Astrocyte of the spinal cord (primary cell): ENCODE data around the gene RAB23.

Experiments
- DNase-seq: peaks from one replicate; pipeline ENCODE4 v3.0.0; 2011; ENCODE audit warnings: low read depth, low spot score
- H3K4me3 ChIP-seq: 2 replicates; pipeline ENCODE4 v1.5.1; 2011; ENCODE audit warnings: low read depth, mild to moderate bottlenecking, low read length, moderate library complexity
- in situ Hi-C: cut with HindIII; loops from 2 replicates; pipeline ENCODE4 v1.10.0; 2017; ENCODE audit warnings: low sequenced_read_pairs
- TF ChIP-seq, protein P1 (sequence below): IDR thresholded peaks from 2 replicates; pipeline ENCODE4 v1.5.1; 2012; ENCODE audit warnings: low read depth, mild to moderate bottlenecking, low read length, inconsistent platforms

RAB23 gene

DNA sequence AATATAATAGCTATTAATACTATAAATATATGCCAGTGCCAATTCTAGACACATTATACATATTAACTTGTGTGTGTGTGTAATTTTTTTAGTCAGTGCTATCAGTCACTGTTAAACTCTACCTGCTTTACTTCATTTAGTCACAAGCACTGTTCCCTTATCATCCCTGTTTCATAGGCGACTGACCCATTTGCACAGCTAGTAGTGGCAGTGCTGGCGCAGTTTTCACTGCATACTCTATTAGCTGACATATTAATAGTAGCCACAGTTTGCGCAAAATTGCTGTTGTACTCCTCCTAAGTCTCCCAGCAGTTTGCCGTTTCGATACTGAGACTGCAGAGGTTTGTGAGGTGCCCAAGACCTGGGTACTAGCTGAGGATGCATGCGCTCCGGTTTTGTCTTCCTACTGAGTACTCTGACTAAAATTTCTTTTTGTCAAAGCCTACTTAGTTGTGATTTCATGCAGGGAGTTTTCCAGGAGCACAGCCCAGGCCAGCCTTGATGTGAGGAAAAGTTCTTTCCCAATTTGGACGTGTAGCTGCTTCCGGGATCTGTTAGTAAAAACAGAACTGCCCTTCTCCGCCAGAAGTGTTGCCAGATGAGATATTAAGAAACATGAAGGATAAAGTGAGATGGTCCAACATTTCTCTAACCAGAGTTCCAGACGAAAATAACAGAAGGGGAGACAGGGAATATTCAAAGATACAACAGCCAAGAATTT lies 44.4 kb downstream of the RAB23 start:
- H3K4me3 ChIP-seq = no peak overlapping the region
- TF ChIP-seq, protein P1, sequence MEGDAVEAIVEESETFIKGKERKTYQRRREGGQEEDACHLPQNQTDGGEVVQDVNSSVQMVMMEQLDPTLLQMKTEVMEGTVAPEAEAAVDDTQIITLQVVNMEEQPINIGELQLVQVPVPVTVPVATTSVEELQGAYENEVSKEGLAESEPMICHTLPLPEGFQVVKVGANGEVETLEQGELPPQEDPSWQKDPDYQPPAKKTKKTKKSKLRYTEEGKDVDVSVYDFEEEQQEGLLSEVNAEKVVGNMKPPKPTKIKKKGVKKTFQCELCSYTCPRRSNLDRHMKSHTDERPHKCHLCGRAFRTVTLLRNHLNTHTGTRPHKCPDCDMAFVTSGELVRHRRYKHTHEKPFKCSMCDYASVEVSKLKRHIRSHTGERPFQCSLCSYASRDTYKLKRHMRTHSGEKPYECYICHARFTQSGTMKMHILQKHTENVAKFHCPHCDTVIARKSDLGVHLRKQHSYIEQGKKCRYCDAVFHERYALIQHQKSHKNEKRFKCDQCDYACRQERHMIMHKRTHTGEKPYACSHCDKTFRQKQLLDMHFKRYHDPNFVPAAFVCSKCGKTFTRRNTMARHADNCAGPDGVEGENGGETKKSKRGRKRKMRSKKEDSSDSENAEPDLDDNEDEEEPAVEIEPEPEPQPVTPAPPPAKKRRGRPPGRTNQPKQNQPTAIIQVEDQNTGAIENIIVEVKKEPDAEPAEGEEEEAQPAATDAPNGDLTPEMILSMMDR = no peak
- DNase-seq = no peak
- in situ Hi-C loops = no loop called here

DNA sequence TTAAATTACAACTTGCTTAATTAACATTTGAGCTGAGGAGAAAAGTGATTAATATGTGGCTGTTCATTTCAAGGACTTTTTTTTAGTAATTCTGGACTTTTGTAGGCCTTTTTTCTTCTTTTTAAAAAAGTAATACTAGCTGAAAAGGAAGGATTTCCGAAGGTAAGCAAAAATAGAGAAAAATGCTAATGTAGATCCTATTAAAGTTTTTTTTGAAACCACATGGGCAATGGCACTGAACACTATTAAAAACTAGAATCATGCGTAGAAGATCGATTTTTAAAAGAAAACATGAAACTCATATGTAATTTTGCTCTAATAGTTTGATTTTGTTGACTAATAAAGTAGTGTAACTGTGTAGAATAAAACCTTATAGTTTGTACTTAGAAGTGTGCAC lies 47.6 kb downstream of the RAB23 start:
- TF ChIP-seq, protein P1 = no peak
- H3K4me3 ChIP-seq = peak overlapping the region; percentile 66
- DNase-seq = no peak
- in situ Hi-C loops = no loop called here

DNA sequence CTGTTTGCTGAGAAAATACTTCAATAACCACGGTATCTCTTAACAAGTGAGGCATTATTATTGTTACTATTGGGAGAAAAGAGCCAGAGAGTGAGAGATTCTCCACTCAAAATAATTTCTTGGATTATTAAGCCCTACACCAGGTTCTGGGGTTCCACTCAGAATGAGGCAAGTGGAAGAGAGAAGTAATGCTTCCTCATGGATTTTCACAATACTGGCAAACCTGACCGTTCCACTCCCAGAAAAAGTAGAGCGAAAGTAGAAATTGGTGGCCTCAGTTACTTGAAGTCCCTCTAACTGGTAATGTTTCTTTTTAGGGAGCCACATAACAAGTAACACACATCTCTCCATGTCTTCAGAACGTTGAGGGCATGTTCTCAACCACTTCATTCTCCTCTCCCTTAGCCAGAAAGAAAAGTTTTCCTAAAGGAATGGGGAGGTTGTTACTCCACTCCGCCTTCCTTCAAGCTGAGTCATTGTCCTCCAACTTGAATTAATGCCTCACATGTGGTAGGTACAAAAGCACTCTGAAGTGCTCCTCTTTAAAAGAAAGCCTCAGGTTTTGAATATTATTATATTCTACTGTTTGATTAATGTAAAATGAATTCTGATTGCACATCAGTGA lies 48.1 kb downstream of the RAB23 start:
- H3K4me3 ChIP-seq = peak overlapping the region; percentile 66
- DNase-seq = peak; percentile 76
- in situ Hi-C loops = no loop called here
- TF ChIP-seq, protein P1 = no peak

- TF ChIP-seq, protein P1 = no peak
- peak overlapping the region; percentile 66 for H3K4me3 ChIP-seq
- in situ Hi-C loops = no loop called here
- peak; percentile 47 for DNase-seq
Observed at GRCh38 chr6:57173056-57173885, 48.8 kb downstream of the RAB23 start.

GRCh38 chr6:57172136-57173055 lies 49.7 kb downstream of the RAB23 start, which contains the start of gene BAG2:
Gene BAG2 (plus strand): TSS chr6:57172326. CDS start chr6:57172698, 372 bp downstream.
- in situ Hi-C loops = no loop called here
- DNase-seq = peak; percentile 92
- TF ChIP-seq, protein P1 = peak; percentile 11
- H3K4me3 ChIP-seq = peak within 1 kb of the TSS; percentile 66
